GM21515 (cell line): ENCODE data around the gene CD27.
"Not testable (repeated sequence)": the region's sequence is repeated elsewhere in the genome, so short reads cannot be mapped to it uniquely, and the experiment has no call there.

ENCODE experiments used
- ATAC-seq: cut with Tn5 transposase; IDR thresholded peaks from one replicate; pipeline ENCODE4 v1.9.1; 2021; ENCODE audit not compliant: unreplicated experiment

The CD27 gene

GRCh38 chr12:6461401-6462233 is 16.9 kb downstream of the CD27 start:
- ATAC-seq, result peak; percentile 56

GRCh38 chr12:6462234-6462995 is 17.7 kb downstream of the CD27 start:
- no peak for ATAC-seq

- ATAC-seq, result no peak
These were observed 18.5 kb downstream of the CD27 start for GRCh38 chr12:6463216-6463615.

- ATAC-seq, result no peak
These were observed 19.1 kb downstream of the CD27 start for GRCh38 chr12:6463858-6464257.

- no peak for ATAC-seq
These were observed 19.8 kb downstream of the CD27 start for GRCh38 chr12:6464531-6464930.

- ATAC-seq, result no peak
These were observed 20.9 kb downstream of the CD27 start for GRCh38 chr12:6465467-6466183.

- ATAC-seq, result no peak
These were observed 21.4 kb downstream of the CD27 start for GRCh38 chr12:6466184-6466573.

- ATAC-seq, result not testable (repeated sequence)
These were observed 22.0 kb downstream of the CD27 start for GRCh38 chr12:6466751-6467150.

- not testable (repeated sequence) for ATAC-seq
These were observed 23.0 kb downstream of the CD27 start for GRCh38 chr12:6467571-6468282.

GRCh38 chr12:6468283-6468575 is 23.5 kb downstream of the CD27 start:
- ATAC-seq, result no peak

- no peak for ATAC-seq
These were observed 24.3 kb downstream of the CD27 start for GRCh38 chr12:6469092-6469491.

- ATAC-seq, result no peak
These were observed 25.0 kb downstream of the CD27 start for GRCh38 chr12:6469609-6470374.

GRCh38 chr12:6470375-6471163 is 25.8 kb downstream of the CD27 start, which contains the start of gene VAMP1:
VAMP1 (minus strand) TSS chr12:6470677; CDS start chr12:6470531, 146 bp downstream.
- peak; percentile 85 for ATAC-seq

GRCh38 chr12:6471989-6472360 is 27.2 kb downstream of the CD27 start:
- ATAC-seq, result no peak

- ATAC-seq, result no peak
These were observed 27.7 kb downstream of the CD27 start for GRCh38 chr12:6472491-6472890.

- ATAC-seq, result not testable (repeated sequence)
These were observed 30.6 kb downstream of the CD27 start for GRCh38 chr12:6475233-6475975.

GRCh38 chr12:6476489-6476888 is 31.7 kb downstream of the CD27 start:
- ATAC-seq, result no peak

GRCh38 chr12:6477601-6478377 is 33.0 kb downstream of the CD27 start:
- ATAC-seq, result not testable (repeated sequence)
